ENCODE results near the gene LINGO4. TPM values are rescaled to one million over a fixed set of nuclear protein-coding genes. Genes with fewer than 3 reads are reported as not detected.

Gene LINGO4
- total RNA-seq, 2 donors from 2014 or later = 0.12 to 0.13 TPM

GRCh38 chr1:151849871-151850270 is 44.7 kb upstream of the LINGO4 start:
- no peaks in the 10 kb centered on the region for H3K4me1 ChIP-seq
- H3K4me3 ChIP-seq = no peak overlapping the region
- DNase-seq = no peak
- no peak overlapping the region for H3K27ac ChIP-seq
- intact Hi-C loops (cut with DNase I) = no loop called here
- no peak overlapping the region for H3K9ac ChIP-seq (ENCODE audit: low read depth in 2 of 2, low read length in 2 of 2)
- no peak for TF ChIP-seq CTCF (IDR thresholded peaks at IDR 0.05)
- H3K27me3 ChIP-seq = no peaks in the 10 kb centered on the region
- no peaks in the 10 kb centered on the region for H3K9me3 ChIP-seq
- H3K36me3 ChIP-seq = no peaks in the 10 kb centered on the region

DNA sequence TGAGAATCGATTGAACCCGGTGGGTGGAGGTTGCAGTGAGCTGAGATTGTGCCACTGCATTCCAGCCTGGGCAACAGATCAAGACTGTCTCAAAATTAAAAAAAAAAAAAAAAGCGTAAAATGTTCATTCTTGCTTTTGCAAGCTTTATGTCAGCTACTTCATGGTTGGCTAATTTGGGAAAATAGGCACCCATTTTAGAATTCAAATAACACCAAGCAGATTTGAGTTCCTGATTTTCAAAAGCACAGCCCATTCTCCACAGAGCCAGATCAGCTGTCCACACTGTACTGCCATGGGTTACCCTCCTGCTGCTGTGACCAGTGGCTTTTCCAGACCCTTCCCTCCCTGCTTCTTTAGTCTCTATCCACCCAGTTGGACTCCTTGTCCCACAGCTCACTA is 43.9 kb upstream of the LINGO4 start:
- no peaks in the 10 kb centered on the region for H3K27me3 ChIP-seq
- no peak overlapping the region for H3K4me3 ChIP-seq
- H3K9ac ChIP-seq (ENCODE audit: low read depth in 2 of 2, low read length in 2 of 2) = no peak overlapping the region
- H3K36me3 ChIP-seq = no peaks in the 10 kb centered on the region
- no peak for DNase-seq
- H3K27ac ChIP-seq = no peak overlapping the region
- no peak for TF ChIP-seq CTCF (IDR thresholded peaks at IDR 0.05)
- intact Hi-C loops (cut with DNase I) = no loop called here
- no peaks in the 10 kb centered on the region for H3K9me3 ChIP-seq
- no peaks in the 10 kb centered on the region for H3K4me1 ChIP-seq

GRCh38 chr1:151847867-151848596 is 42.8 kb upstream of the LINGO4 start:
- TF ChIP-seq CTCF (IDR thresholded peaks at IDR 0.05) = no peak
- H3K9me3 ChIP-seq = no peaks in the 10 kb centered on the region
- no peaks in the 10 kb centered on the region for H3K27me3 ChIP-seq
- no peak overlapping the region for H3K9ac ChIP-seq (ENCODE audit: low read depth in 2 of 2, low read length in 2 of 2)
- intact Hi-C loops (cut with DNase I) = no loop called here
- no peaks in the 10 kb centered on the region for H3K4me1 ChIP-seq
- H3K27ac ChIP-seq = no peak overlapping the region
- H3K36me3 ChIP-seq = no peaks in the 10 kb centered on the region
- no peak overlapping the region for H3K4me3 ChIP-seq
- no peak for DNase-seq

GRCh38 chr1:151846686-151847237 is 41.5 kb upstream of the LINGO4 start:
- TF ChIP-seq CTCF (IDR thresholded peaks at IDR 0.05) = no peak
- H3K36me3 ChIP-seq = no peaks in the 10 kb centered on the region
- no peaks in the 10 kb centered on the region for H3K4me1 ChIP-seq
- H3K9ac ChIP-seq (ENCODE audit: low read depth in 2 of 2, low read length in 2 of 2) = no peak overlapping the region
- no peak for DNase-seq
- H3K27ac ChIP-seq = no peak overlapping the region
- H3K4me3 ChIP-seq = no peak overlapping the region
- H3K27me3 ChIP-seq = no peaks in the 10 kb centered on the region
- intact Hi-C loops (cut with DNase I) = no loop called here
- no peaks in the 10 kb centered on the region for H3K9me3 ChIP-seq

DNA sequence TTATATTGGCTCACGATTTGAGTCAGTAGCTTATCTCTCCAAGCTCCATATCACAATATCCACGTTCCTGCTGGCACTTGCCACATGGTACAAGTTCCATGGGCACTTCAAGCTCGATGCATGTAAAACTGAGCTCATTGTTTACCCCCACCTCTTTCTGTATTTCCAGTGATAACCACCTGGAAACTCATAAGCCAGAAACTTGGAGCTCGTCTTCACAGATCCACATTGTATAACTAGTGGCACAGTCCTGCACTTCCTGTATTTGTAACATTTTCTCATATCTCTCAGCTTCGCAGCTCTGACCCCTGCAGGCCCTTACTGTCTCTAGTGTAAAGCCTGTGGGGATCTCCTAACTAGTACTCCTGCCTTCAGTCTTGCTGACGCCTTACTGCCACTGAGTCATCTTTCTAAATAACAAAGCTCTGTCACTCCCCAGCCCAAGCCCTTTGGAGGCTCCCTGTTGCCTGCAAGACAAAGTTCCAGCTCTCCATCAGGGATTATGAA is 40.9 kb upstream of the LINGO4 start:
- Histone ChIP-seq H3K4me3 (no peak overlapping the region), H3K9me3 (no peaks in the 10 kb centered on the region), H3K36me3 (no peaks in the 10 kb centered on the region), H3K27ac (no peak overlapping the region), H3K27me3 (no peaks in the 10 kb centered on the region), H3K9ac (ENCODE audit: low read depth in 2 of 2, low read length in 2 of 2) (no peak overlapping the region), H3K4me1 (no peaks in the 10 kb centered on the region)
- intact Hi-C loops (cut with DNase I) = no loop called here
- DNase-seq = no peak
- no peak for TF ChIP-seq CTCF (IDR thresholded peaks at IDR 0.05)

All from colonic mucosa (tissue), 4 donors.